ENCODE results near the gene DDX47. TPM values are rescaled to one million over a fixed set of nuclear protein-coding genes. Genes with fewer than 3 reads are reported as not detected.

Gene DDX47
- 56.0 and 62.5 TPM in 2 replicates for total RNA-seq

DNA sequence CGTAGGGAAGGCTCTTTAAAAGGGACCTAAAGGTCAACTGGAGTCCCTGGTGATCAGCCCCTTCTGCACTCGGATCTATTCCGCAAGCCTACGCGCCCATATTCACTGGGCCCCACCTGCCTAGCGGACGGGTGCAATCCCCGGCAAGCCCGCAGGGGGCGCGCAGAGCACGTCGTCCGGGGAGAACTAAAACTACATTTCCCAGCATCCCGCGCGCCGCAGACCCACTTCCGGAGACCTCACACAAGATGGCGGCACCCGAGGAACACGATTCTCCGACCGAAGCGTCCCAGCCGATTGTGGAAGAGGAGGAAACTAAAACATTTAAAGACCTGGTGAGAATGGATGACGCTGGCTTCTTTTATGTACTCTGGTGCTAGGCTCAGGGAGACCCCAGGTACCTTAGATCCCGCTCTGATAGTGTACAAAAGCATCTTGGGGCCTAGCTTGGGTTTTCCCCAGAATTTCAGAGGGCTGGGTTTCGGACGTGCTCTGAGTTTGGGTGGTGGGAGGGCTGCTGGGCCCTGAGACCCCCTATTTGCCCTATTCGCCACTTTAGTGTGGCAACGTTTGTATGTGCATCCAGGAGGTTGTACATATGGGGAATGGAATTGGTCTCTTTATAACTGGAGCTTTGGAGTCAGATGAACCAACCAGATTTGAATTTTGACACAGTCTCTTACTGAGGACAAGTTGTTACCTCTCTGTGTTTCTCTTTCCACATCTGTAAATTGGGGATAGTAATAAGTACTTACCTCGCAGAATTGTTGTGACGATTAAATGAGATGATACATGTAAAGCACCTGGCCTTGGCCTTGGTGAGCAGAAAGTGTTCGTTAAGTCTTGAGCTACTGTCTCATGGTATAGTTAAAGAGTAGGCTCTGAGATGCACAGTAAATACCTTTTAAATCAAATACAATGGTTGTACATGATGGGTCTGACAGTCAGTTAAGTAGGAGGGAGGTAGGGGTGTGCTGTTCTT, at the start of gene DDX47:
Gene DDX47 (plus strand): TSS at position 227 of the 982 bp plus-strand sequence. CDS start 22 bp downstream, at position 249.

DNA sequence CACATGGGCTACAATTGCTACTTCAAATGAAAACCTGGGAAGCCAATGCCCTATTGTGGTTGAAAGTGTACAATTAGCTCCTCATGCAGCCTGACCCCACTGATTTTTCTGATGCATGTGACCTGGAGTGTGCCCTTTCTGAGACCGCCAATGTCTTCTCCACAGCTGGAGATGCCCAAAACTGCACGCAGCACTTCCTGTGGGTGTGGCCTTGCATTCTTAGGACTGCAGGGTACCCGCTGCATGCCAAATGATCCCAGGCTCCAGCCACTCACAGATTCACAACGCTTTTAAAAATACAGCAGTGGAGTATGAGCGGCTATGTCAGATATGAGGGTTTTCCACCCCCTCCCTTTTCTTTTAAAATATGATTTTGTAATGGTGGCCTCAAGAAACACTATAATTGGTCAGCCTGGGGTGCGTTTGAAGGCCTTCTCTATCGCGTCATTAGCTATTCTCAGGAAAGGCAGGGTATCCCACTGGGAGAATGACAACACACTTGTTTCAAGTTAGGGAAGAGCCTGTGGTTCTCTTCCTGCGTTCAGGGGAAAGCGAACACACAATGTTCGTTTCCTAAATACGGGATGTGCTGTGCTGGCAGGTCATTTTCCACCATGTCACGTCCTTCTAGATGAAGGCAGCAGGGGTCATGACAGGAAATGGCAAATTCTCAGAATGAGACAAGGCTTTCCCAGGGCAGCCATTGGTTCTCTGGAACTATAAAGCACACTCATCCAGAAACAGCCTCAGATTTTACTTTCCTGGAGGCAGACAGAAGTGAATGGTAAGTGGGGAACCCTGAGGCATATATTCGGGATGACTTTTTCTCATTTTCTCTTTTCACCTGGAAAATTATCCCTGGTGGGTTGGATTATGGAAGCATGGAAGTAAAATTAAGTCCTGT, 28.0 kb upstream of the DDX47 start, which contains the start of gene APOLD1:
Gene APOLD1 (plus strand): TSS at position 749 of the 904 bp plus-strand sequence. CDS start 33 bp downstream, at position 782.

Other genes with a start within 250 kb of the DDX47 start
- 23.9 and 25.2 TPM in 2 replicates for gene CREBL2, start 201.5 kb upstream of the DDX47 start, total RNA-seq
- not detected in 2 replicates for gene GPR19, start 117.2 kb upstream of the DDX47 start, total RNA-seq
- 31.8 and 58.6 TPM in 2 replicates for gene CDKN1B, start 96.0 kb upstream of the DDX47 start, total RNA-seq
- gene APOLD1, start 27.7 kb upstream of the DDX47 start, total RNA-seq, result 0.77 and 2.0 TPM in 2 replicates
- gene GPRC5A, start 78.2 kb downstream of the DDX47 start, total RNA-seq, result 8.1 and 14.6 TPM in 2 replicates
- gene GPRC5D, start 138.8 kb downstream of the DDX47 start, total RNA-seq, result not detected in 2 replicates
- 38.5 and 43.6 TPM in 2 replicates for gene HEBP1, start 186.9 kb downstream of the DDX47 start, total RNA-seq
- gene FAM234B, start 231.0 kb downstream of the DDX47 start, total RNA-seq, result 7.7 and 9.5 TPM in 2 replicates

Measured in pericardium fibroblast (primary cell).